BLaER1 (cell line): ENCODE results near the gene ADARB1.

Experiments used
- H3K27ac ChIP-seq: shearing (Covaris generic); formaldehyde crosslinking; 2 replicates; pipeline ENCODE4 v1.8.1; 2022
- H3K27me3 ChIP-seq: shearing (Covaris generic); formaldehyde crosslinking; 2 replicates; pipeline ENCODE4 v1.8.1; 2022
- H3K36me3 ChIP-seq: shearing (Covaris generic); formaldehyde crosslinking; 2 replicates; pipeline ENCODE4 v1.8.1; 2022
- H3K4me1 ChIP-seq: shearing (Covaris generic); formaldehyde crosslinking; 2 replicates; pipeline ENCODE4 v1.8.1; 2022
- H3K4me2 ChIP-seq: shearing (Covaris generic); formaldehyde crosslinking; 2 replicates; pipeline ENCODE4 v1.8.1; 2022
- H3K4me3 ChIP-seq: shearing (Covaris generic); formaldehyde crosslinking; 2 replicates; pipeline ENCODE4 v1.8.1; 2022
- H3K9ac ChIP-seq: shearing (Covaris generic); formaldehyde crosslinking; 2 replicates; pipeline ENCODE4 v1.8.1; 2022
- H3K9me3 ChIP-seq: shearing (Covaris generic); formaldehyde crosslinking; 2 replicates; pipeline ENCODE4 v1.8.1; 2022
- H4K20me1 ChIP-seq: shearing (Covaris generic); formaldehyde crosslinking; 2 replicates; pipeline ENCODE4 v1.8.1; 2022
- Cebpa-rat ChIP-seq: shearing (Covaris generic); IDR thresholded peaks from 2 replicates; pipeline ENCODE4 v1.8.1; 2022

The ADARB1 gene

GRCh38 chr21:45180246-45180599 lies 105.8 kb downstream of the ADARB1 start:
- H3K36me3 ChIP-seq = peaks cover 91% of the 10 kb centered on the region
- H3K27ac ChIP-seq = no peak overlapping the region
- H3K4me2 ChIP-seq = no peak overlapping the region
- H3K9ac ChIP-seq = no peak overlapping the region
- H3K4me1 ChIP-seq = no peaks in the 10 kb centered on the region
- H3K9me3 ChIP-seq = peaks cover 5% of the 10 kb centered on the region
- H4K20me1 ChIP-seq = peaks cover 28% of the 10 kb centered on the region
- H3K27me3 ChIP-seq = no peaks in the 10 kb centered on the region
- H3K4me3 ChIP-seq = no peak overlapping the region
- TF ChIP-seq Cebpa-rat = no peak

GRCh38 chr21:45182958-45183357 lies 108.6 kb downstream of the ADARB1 start:
- Histone ChIP-seq H3K4me3 (no peak overlapping the region), H3K36me3 (peaks cover 93% of the 10 kb centered on the region), H3K4me2 (no peak overlapping the region), H4K20me1 (peaks cover 20% of the 10 kb centered on the region; the same call in 1 of the 2 replicates), H3K9me3 (peaks cover 33% of the 10 kb centered on the region), H3K4me1 (no peaks in the 10 kb centered on the region), H3K27ac (no peak overlapping the region), H3K27me3 (no peaks in the 10 kb centered on the region), H3K9ac (no peak overlapping the region)
- no peak for TF ChIP-seq Cebpa-rat

- no peak overlapping the region for H3K27ac ChIP-seq
- H4K20me1 ChIP-seq = peaks cover 11% of the 10 kb centered on the region; the same call in 1 of the 2 replicates
- H3K4me3 ChIP-seq = no peak overlapping the region
- H3K36me3 ChIP-seq = peaks cover 93% of the 10 kb centered on the region
- no peak overlapping the region for H3K9ac ChIP-seq
- no peaks in the 10 kb centered on the region for H3K4me1 ChIP-seq
- TF ChIP-seq Cebpa-rat = no peak
- H3K27me3 ChIP-seq = no peaks in the 10 kb centered on the region
- peaks cover 42% of the 10 kb centered on the region for H3K9me3 ChIP-seq
- H3K4me2 ChIP-seq = no peak overlapping the region
Observed at GRCh38 chr21:45183852-45184251, 109.5 kb downstream of the ADARB1 start.

- peaks cover 93% of the 10 kb centered on the region for H3K36me3 ChIP-seq
Observed at GRCh38 chr21:45184869-45185268, 110.5 kb downstream of the ADARB1 start.

GRCh38 chr21:45186709-45187108 lies 112.3 kb downstream of the ADARB1 start:
- Histone ChIP-seq H3K27ac (no peak overlapping the region), H3K9me3 (peaks cover 65% of the 10 kb centered on the region), H3K4me3 (peak overlapping the region; percentile 20; the same call in 1 of the 2 replicates), H3K27me3 (no peaks in the 10 kb centered on the region), H3K4me1 (no peaks in the 10 kb centered on the region), H3K9ac (no peak overlapping the region), H3K36me3 (peaks cover 89% of the 10 kb centered on the region), H3K4me2 (no peak overlapping the region), H4K20me1 (no peaks in the 10 kb centered on the region)
- TF ChIP-seq Cebpa-rat = no peak

More at GRCh38 chr21:45184869-45185268, 110.5 kb downstream of the ADARB1 start:
- 0 out of 2 replicates have a peak, but pooled peaks cover under 1% of the 10 kb centered on the region for H4K20me1 ChIP-seq
- TF ChIP-seq Cebpa-rat = no peak
- H3K4me1 ChIP-seq = no peaks in the 10 kb centered on the region
- H3K9ac ChIP-seq = no peak overlapping the region
- peaks cover 52% of the 10 kb centered on the region for H3K9me3 ChIP-seq
- H3K4me2 ChIP-seq = no peak overlapping the region
- H3K27ac ChIP-seq = no peak overlapping the region
- H3K27me3 ChIP-seq = no peaks in the 10 kb centered on the region
- no peak overlapping the region for H3K4me3 ChIP-seq

GRCh38 chr21:45187646-45188045 lies 113.3 kb downstream of the ADARB1 start:
- H3K4me1 ChIP-seq = no peaks in the 10 kb centered on the region
- H3K9me3 ChIP-seq = peaks cover 65% of the 10 kb centered on the region
- H3K36me3 ChIP-seq = peaks cover 88% of the 10 kb centered on the region
- no peak overlapping the region for H3K4me3 ChIP-seq
- H3K27ac ChIP-seq = no peak overlapping the region
- no peak overlapping the region for H3K9ac ChIP-seq
- no peak overlapping the region for H3K4me2 ChIP-seq
- H3K27me3 ChIP-seq = no peaks in the 10 kb centered on the region
- TF ChIP-seq Cebpa-rat = no peak
- no peaks in the 10 kb centered on the region for H4K20me1 ChIP-seq

DNA sequence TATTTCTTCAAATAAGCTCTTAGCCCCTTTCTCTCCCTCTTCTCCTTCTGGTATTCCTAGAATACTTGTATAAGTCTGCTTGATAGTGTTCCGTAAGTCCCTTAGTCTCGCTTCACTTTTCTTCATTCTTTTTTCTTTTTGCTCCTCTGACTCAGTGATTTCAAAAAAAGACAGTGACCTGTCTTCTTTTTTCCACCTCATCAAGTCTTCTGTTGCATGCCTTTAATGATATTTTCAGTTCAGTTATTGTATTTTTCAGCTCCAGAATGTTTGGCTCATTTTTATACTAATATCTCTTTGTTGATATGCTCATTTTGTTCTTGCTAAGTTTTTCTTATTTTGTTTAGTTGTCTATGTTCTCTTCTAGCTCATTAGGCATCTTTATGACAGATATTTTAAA lies 115.6 kb downstream of the ADARB1 start:
- Histone ChIP-seq H3K4me2 (no peak overlapping the region), H3K4me3 (no peak overlapping the region)
- no peak for TF ChIP-seq Cebpa-rat

GRCh38 chr21:45192332-45192731 lies 118.0 kb downstream of the ADARB1 start:
- Histone ChIP-seq H3K4me3 (no peak overlapping the region), H3K4me1 (no peaks in the 10 kb centered on the region), H3K36me3 (peaks cover 85% of the 10 kb centered on the region), H3K27me3 (no peaks in the 10 kb centered on the region), H3K27ac (no peak overlapping the region), H3K4me2 (no peak overlapping the region), H3K9ac (no peak overlapping the region), H4K20me1 (no peaks in the 10 kb centered on the region), H3K9me3 (peaks cover 39% of the 10 kb centered on the region)
- TF ChIP-seq Cebpa-rat = no peak

More for the DNA sequence above, 115.6 kb downstream of the ADARB1 start:
- Histone ChIP-seq H4K20me1 (no peaks in the 10 kb centered on the region), H3K9ac (no peak overlapping the region), H3K36me3 (peaks cover 91% of the 10 kb centered on the region), H3K27ac (no peak overlapping the region), H3K9me3 (peaks cover 62% of the 10 kb centered on the region), H3K4me1 (no peaks in the 10 kb centered on the region), H3K27me3 (no peaks in the 10 kb centered on the region)

GRCh38 chr21:45196620-45197019 lies 122.2 kb downstream of the ADARB1 start:
- Histone ChIP-seq H3K4me2 (no peak overlapping the region), H4K20me1 (peaks cover 13% of the 10 kb centered on the region; the same call in 1 of the 2 replicates), H3K27me3 (no peaks in the 10 kb centered on the region), H3K9ac (no peak overlapping the region), H3K27ac (no peak overlapping the region), H3K4me3 (no peak overlapping the region), H3K36me3 (peaks cover 73% of the 10 kb centered on the region), H3K4me1 (peaks cover 23% of the 10 kb centered on the region), H3K9me3 (no peaks in the 10 kb centered on the region)
- no peak for TF ChIP-seq Cebpa-rat

DNA sequence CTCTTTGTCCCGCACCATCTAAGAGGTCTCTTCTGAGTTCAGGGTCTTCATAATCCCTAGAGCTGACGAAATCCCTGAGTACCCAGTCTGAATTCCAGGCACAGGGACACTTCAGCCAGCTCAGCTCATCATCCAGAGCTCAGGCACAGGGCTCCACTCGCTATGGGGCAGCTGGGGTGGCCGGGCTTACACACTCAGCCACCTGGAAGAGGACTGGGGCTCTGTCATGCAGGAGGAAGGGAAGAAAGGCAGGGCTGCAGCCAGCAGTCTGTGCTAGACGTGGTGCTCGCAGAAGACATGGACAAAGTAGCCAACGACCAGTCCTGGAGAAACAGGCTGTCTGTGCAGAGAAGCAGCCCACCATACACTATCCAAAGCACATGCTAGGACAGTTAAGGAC lies 124.8 kb downstream of the ADARB1 start:
- Histone ChIP-seq H3K27ac (no peak overlapping the region), H4K20me1 (peaks cover 36% of the 10 kb centered on the region; the same call in 1 of the 2 replicates), H3K4me1 (peaks cover 44% of the 10 kb centered on the region), H3K9ac (no peak overlapping the region), H3K9me3 (no peaks in the 10 kb centered on the region), H3K4me2 (no peak overlapping the region), H3K36me3 (peaks cover 79% of the 10 kb centered on the region), H3K4me3 (no peak overlapping the region), H3K27me3 (no peaks in the 10 kb centered on the region)
- TF ChIP-seq Cebpa-rat = no peak

DNA sequence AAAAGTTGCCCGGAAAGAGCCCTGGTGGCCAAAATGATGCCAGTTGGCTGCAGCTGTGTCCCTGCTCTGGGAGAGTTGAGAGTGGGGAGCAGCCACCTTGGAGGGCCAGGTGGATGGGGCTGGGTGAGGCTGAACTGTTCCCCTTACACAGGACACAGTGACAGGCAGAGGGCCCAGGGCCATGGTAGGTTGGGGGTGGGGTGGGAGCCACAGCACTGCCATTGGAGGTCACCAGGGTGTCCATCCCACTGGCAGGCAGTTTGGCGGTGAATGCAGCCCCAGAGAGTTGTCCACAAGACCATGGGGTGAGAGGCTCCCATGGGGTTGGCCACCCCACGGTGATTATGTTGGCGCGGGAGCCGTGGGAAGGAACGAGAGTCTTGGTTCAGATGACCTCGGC lies 125.7 kb downstream of the ADARB1 start:
- Histone ChIP-seq H3K36me3 (peaks cover 79% of the 10 kb centered on the region), H3K9ac (no peak overlapping the region), H3K27me3 (no peaks in the 10 kb centered on the region), H3K4me3 (no peak overlapping the region), H4K20me1 (peaks cover 36% of the 10 kb centered on the region; the same call in 1 of the 2 replicates), H3K4me1 (peaks cover 48% of the 10 kb centered on the region), H3K9me3 (no peaks in the 10 kb centered on the region), H3K27ac (peak overlapping the region; percentile 24; the same call in 1 of the 2 replicates), H3K4me2 (peak overlapping the region; percentile 69)
- TF ChIP-seq Cebpa-rat = no peak
